ENCODE results near the gene LRIT2. TPM values are rescaled to one million over a fixed set of nuclear protein-coding genes. Genes with fewer than 3 reads are reported as not detected.

LRIT2 gene
- total RNA-seq, 2 donors from 2014 or later, result not detected

- TF ChIP-seq, protein P1, sequence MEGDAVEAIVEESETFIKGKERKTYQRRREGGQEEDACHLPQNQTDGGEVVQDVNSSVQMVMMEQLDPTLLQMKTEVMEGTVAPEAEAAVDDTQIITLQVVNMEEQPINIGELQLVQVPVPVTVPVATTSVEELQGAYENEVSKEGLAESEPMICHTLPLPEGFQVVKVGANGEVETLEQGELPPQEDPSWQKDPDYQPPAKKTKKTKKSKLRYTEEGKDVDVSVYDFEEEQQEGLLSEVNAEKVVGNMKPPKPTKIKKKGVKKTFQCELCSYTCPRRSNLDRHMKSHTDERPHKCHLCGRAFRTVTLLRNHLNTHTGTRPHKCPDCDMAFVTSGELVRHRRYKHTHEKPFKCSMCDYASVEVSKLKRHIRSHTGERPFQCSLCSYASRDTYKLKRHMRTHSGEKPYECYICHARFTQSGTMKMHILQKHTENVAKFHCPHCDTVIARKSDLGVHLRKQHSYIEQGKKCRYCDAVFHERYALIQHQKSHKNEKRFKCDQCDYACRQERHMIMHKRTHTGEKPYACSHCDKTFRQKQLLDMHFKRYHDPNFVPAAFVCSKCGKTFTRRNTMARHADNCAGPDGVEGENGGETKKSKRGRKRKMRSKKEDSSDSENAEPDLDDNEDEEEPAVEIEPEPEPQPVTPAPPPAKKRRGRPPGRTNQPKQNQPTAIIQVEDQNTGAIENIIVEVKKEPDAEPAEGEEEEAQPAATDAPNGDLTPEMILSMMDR (IDR thresholded peaks at IDR 0.05), result no peak
- H3K27ac ChIP-seq, result no peak overlapping the region
- no peak for DNase-seq
- H3K9ac ChIP-seq (ENCODE audit: low read depth in 2 of 2, low read length in 2 of 2), result no peak overlapping the region
- intact Hi-C loops (cut with DNase I), result loop anchor here (2.0 to 10.0 kb wide), 2 partner anchors 109 to 275 kb away; no protein-coding TSS in a partner anchor
- H3K4me1 ChIP-seq, result no peaks in the 10 kb centered on the region
- H3K9me3 ChIP-seq, result no peaks in the 10 kb centered on the region
- H3K36me3 ChIP-seq, result no peaks in the 10 kb centered on the region
- H3K4me3 ChIP-seq, result no peak overlapping the region
- H3K27me3 ChIP-seq, result no peaks in the 10 kb centered on the region
Measured at GRCh38 chr10:84265418-84265817, 40.1 kb upstream of the LRIT2 start.

DNA sequence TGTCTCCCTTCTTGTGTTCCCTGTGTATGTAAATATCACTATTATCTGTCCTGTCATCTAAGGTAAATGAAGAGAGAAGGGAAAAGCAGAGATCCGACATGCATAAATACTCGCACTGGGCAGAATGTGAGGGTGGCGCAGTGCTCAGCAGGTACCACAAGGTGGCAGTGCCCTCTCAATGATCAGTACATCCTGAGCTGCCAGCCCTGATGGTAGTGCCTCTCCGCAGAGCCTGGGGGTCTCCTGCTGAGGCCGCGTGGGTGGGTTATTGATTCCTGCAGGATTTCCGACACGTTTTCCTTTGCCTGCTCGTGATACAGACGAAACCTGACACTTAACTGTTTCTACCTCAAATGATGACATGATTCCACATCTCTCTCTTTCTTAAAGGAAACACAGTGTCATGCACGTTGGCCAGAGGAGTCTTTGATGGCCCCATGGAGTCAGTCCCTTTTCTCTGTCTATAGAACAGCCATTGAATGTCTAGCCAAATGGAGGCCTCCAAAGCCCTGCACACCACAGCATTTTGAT, 39.3 kb upstream of the LRIT2 start:
- intact Hi-C loops (cut with DNase I), result loop anchor here (2.0 to 10.0 kb wide), 3 partner anchors 110 to 276 kb away; no protein-coding TSS in a partner anchor
- H3K36me3 ChIP-seq, result no peaks in the 10 kb centered on the region
- DNase-seq, result peak; percentile 79
- no peaks in the 10 kb centered on the region for H3K4me1 ChIP-seq
- H3K9me3 ChIP-seq, result no peaks in the 10 kb centered on the region
- TF ChIP-seq, protein P1 (IDR thresholded peaks at IDR 0.05), result peak; percentile 93
- H3K27me3 ChIP-seq, result no peaks in the 10 kb centered on the region
- no peak overlapping the region for H3K4me3 ChIP-seq
- H3K27ac ChIP-seq, result no peak overlapping the region
- no peak overlapping the region for H3K9ac ChIP-seq (ENCODE audit: low read depth in 2 of 2, low read length in 2 of 2)

GRCh38 chr10:84263716-84264115, 38.4 kb upstream of the LRIT2 start:
- H3K9me3 ChIP-seq, result no peaks in the 10 kb centered on the region
- no peak overlapping the region for H3K4me3 ChIP-seq
- TF ChIP-seq, protein P1 (IDR thresholded peaks at IDR 0.05), result no peak
- DNase-seq, result no peak
- H3K27me3 ChIP-seq, result no peaks in the 10 kb centered on the region
- H3K9ac ChIP-seq (ENCODE audit: low read depth in 2 of 2, low read length in 2 of 2), result no peak overlapping the region
- H3K36me3 ChIP-seq, result no peaks in the 10 kb centered on the region
- intact Hi-C loops (cut with DNase I), result loop anchor here (2.0 to 10.0 kb wide), 3 partner anchors 111 to 277 kb away; no protein-coding TSS in a partner anchor
- H3K27ac ChIP-seq, result no peak overlapping the region
- H3K4me1 ChIP-seq, result no peaks in the 10 kb centered on the region

DNA sequence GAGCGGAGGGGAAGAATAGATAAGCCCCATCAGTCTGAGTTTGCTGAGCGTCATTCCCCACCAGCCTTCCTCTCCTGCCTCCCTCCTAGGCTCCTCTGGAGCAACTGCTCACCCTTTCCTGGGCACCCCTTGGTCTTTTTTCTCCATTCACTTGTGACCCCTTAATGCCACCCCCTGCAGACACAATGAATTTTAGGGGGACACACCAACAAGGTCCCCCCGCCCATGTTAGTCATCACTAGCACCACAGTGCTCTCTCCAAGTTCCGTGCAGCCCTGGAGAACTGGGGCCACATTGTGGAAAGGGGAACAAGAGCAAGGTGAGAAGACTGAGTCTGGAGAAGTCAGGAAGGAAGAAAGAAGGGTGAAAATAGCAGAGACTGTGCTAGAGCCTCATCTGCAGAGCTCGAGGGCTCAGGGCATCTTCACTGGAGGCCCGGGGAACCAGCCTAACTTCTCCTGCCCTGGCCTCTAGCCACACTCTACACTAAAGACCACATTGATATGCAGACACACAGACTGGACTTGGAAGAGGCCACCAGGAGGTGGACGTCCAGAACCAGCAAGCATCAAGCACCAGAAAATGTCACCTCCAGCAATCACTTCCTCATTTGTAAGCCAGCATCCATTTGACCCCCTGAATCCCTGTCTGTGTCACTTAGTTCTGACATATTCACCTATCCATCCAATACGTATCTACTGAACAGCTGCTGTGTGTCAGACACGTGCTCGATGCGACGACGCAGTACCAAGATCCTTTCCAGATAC, 37.0 kb upstream of the LRIT2 start:
- Histone ChIP-seq H3K4me3 (no peak overlapping the region), H3K27ac (no peak overlapping the region), H3K9me3 (no peaks in the 10 kb centered on the region), H3K9ac (ENCODE audit: low read depth in 2 of 2, low read length in 2 of 2) (no peak overlapping the region), H3K27me3 (no peaks in the 10 kb centered on the region), H3K4me1 (no peaks in the 10 kb centered on the region), H3K36me3 (no peaks in the 10 kb centered on the region)
- TF ChIP-seq, protein P1 (IDR thresholded peaks at IDR 0.05), result no peak
- intact Hi-C loops (cut with DNase I), result loop anchor here (5.0 to 10.0 kb wide), 2 partner anchors 112 to 170 kb away; no protein-coding TSS in a partner anchor
- DNase-seq, result peak; percentile 10

- TF ChIP-seq, protein P1 (IDR thresholded peaks at IDR 0.05), result no peak
- H3K9me3 ChIP-seq, result no peaks in the 10 kb centered on the region
- H3K27ac ChIP-seq, result no peak overlapping the region
- H3K4me1 ChIP-seq, result no peaks in the 10 kb centered on the region
- H3K36me3 ChIP-seq, result no peaks in the 10 kb centered on the region
- H3K27me3 ChIP-seq, result no peaks in the 10 kb centered on the region
- no peak overlapping the region for H3K4me3 ChIP-seq
- intact Hi-C loops (cut with DNase I), result loop anchor here (5.0 to 10.0 kb wide), 2 partner anchors 113 to 171 kb away; no protein-coding TSS in a partner anchor
- no peak overlapping the region for H3K9ac ChIP-seq (ENCODE audit: low read depth in 2 of 2, low read length in 2 of 2)
- DNase-seq, result peak; percentile 11
Measured at GRCh38 chr10:84261236-84261915, 36.0 kb upstream of the LRIT2 start.

Data from colonic mucosa (tissue), 4 donors.